ENCODE data around the gene FAM83G. TPM values are rescaled to one million over a fixed set of nuclear protein-coding genes. Genes with fewer than 3 reads are reported as not detected.

Gene FAM83G
- total RNA-seq, 1 experiment from 2014 or later = 38.7 TPM

- Histone ChIP-seq H3K79me1 (ENCODE audit: insufficient read depth, low read depth, low read length, poor library complexity, severe bottlenecking) (no peaks in the 10 kb centered on the region), H2AFZ (ENCODE audit: low read length) (no peak overlapping the region), H2BK5ac (ENCODE audit: insufficient read length, low read length) (no peak overlapping the region), H3K56ac (ENCODE audit: insufficient read length, low read depth, low read length) (no peak overlapping the region), H2BK15ac (ENCODE audit: low read depth, low read length) (no peak overlapping the region), H4K20me1 (ENCODE audit: control insufficient read depth, insufficient read depth, insufficient read length) (no peaks in the 10 kb centered on the region), H4K91ac (ENCODE audit: insufficient read length, low read depth, low read length) (no peak overlapping the region), H3K4me1 (ENCODE audit: insufficient read depth, low read length) (no peaks in the 10 kb centered on the region), H3K18ac (ENCODE audit: insufficient read length, low read depth, low read length) (no peak overlapping the region), H2BK20ac (ENCODE audit: low read depth, low read length, poor library complexity, severe bottlenecking) (no peak overlapping the region), H3K23me2 (ENCODE audit: insufficient read length, low read depth, low read length, poor library complexity, severe bottlenecking) (no peaks in the 10 kb centered on the region), H3K23ac (ENCODE audit: insufficient read length, low read depth, low read length) (no peak overlapping the region), H3K14ac (ENCODE audit: insufficient read depth, low read length) (no peak overlapping the region), H3K27me3 (ENCODE audit: insufficient read depth, low read length) (no peaks in the 10 kb centered on the region), H2BK120ac (ENCODE audit: low read depth, low read length, poor library complexity, severe bottlenecking) (no peak overlapping the region), H3K9ac (ENCODE audit: extremely low read depth, insufficient read length, low read length) (no peak overlapping the region), H3K4ac (ENCODE audit: low read depth, low read length) (no peak overlapping the region), H2AK5ac (ENCODE audit: insufficient read length, low read length) (no peak overlapping the region), H2BK12ac (ENCODE audit: insufficient read length, low read depth, low read length) (no peak overlapping the region), H4K8ac (replicated peaks; ENCODE audit: insufficient read length, low read depth, low read length) (no peak overlapping the region), H3K9me3 (ENCODE audit: control insufficient read depth, low read depth, low read length) (no peaks in the 10 kb centered on the region), H3K79me2 (ENCODE audit: insufficient read depth, low read length) (no peaks in the 10 kb centered on the region), H3T11ph (ENCODE audit: low read length) (no peak overlapping the region), H3K27ac (ENCODE audit: insufficient read length, low read depth, low read length) (no peak overlapping the region), H4K5ac (ENCODE audit: insufficient read length, low read depth, low read length) (no peak overlapping the region), H3K4me2 (ENCODE audit: insufficient read depth, insufficient read length, low read length) (no peak overlapping the region)
- WGBS (ENCODE audit: extremely low coverage, insufficient read length, low lambda C conversion rate) = no CpG with 5 or more reads among the region's 6 CpGs
- peaks cover 1% of the 10 kb centered on the region; the same call in 1 of the 2 replicates for H3K27me3 Mint-ChIP-seq (ENCODE audit: low read depth)
- no peak overlapping the region for H3K4me3 Mint-ChIP-seq
- H3K36me3 Mint-ChIP-seq (ENCODE audit: insufficient read depth in 1 of 3, low read depth in 3 of 3) = no peaks in the 10 kb centered on the region; a peak in 1 of 7 replicates
- H3K27ac Mint-ChIP-seq = no peak overlapping the region
- no peak for TF ChIP-seq CTCF (conservative IDR thresholded peaks at IDR 0.05)
- H3K4me1 Mint-ChIP-seq = peaks cover 9 to 12% of the 10 kb centered on the region in 2 experiments
- no peak for DNase-seq
- H3K9me3 Mint-ChIP-seq = no peaks in the 10 kb centered on the region
Observed at GRCh38 chr17:18947866-18948265, 56.7 kb downstream of the FAM83G start.
